ENCODE results near the gene PNKP. TPM values are rescaled to one million over a fixed set of nuclear protein-coding genes. Genes with fewer than 3 reads are reported as not detected.

Gene PNKP
- total and polyA plus RNA-seq, 9 of the 15 experiments (the other 6 are each of a cell fraction or from before 2014, with no cell fraction given), result 2.8 to 85.4 (median 25.3) TPM

- FAIRE-seq (peak; percentile 32), ATAC-seq (peak; percentile 3)
- WGBS (ENCODE audit: insufficient coverage, low coverage, missing lambda C conversion rate), result 7% methylated on average over 14 of the region's 15 CpGs
- TF ChIP-seq SIN3B (IDR thresholded peaks at IDR 0.05; ENCODE audit: low read depth), result 0 out of 2 replicates have a peak, but pooled peaks have one; percentile 19
- TF ChIP-seq PHF8 (IDR thresholded peaks at IDR 0.05; ENCODE audit: borderline replicate concordance, low read length), result no peak
- TF ChIP-seq E2F1 (CRISPR knock-in tag; IDR thresholded peaks at IDR 0.05), result no peak
- TF ChIP-seq MEF2D (tag; conservative IDR thresholded peaks at IDR 0.05; ENCODE audit: low read depth), result no peak
- TF ChIP-seq E2F5 (CRISPR knock-in tag; IDR thresholded peaks at IDR 0.05), result no peak
- no peak for TF ChIP-seq ZNF354B (CRISPR knock-in tag; IDR thresholded peaks at IDR 0.05)
- TF ChIP-seq ARID3A (IDR thresholded peaks at IDR 0.05; ENCODE audit: borderline replicate concordance, low read depth, low read length), result no peak
- peak; percentile 66 for TF ChIP-seq VEZF1 (CRISPR knock-in tag; IDR thresholded peaks at IDR 0.05)
- TF ChIP-seq SUPT5H (IDR thresholded peaks at IDR 0.05), result peak; percentile 48
- TF ChIP-seq ZC3H11A (IDR thresholded peaks at IDR 0.05; ENCODE audit: low read depth, low read length), result no peak
- no peak for TF ChIP-seq POLR2G (IDR thresholded peaks at IDR 0.05; ENCODE audit: low read depth, low read length)
Observed at GRCh38 chr19:49869009-49869483, 1.7 kb upstream of the PNKP start.

More at GRCh38 chr19:49869009-49869483, 1.7 kb upstream of the PNKP start:
- Histone ChIP-seq H2AFZ (ENCODE audit: low read depth, low read length) (peak overlapping the region; percentile 71), H3K36me3 (ENCODE audit: control insufficient read depth, insufficient read depth, low read length) (peaks cover 45% of the 10 kb centered on the region), H3K9me1 (ENCODE audit: control insufficient read depth, insufficient read depth, low read length) (peaks cover 8% of the 10 kb centered on the region), H3K9me3 (replicated peaks; ENCODE audit: control insufficient read depth, insufficient read depth, low read depth, low read length) (no peaks in the 10 kb centered on the region), H3K27me3 (ENCODE audit: control insufficient read depth in 2 of 2, insufficient read depth in 2 of 2, low read length in 2 of 2) (no peaks in the 10 kb centered on the region), H3K9ac (ENCODE audit: insufficient read depth in 1 of 2, low read depth in 2 of 2, low read length in 2 of 2) (peak overlapping the region; percentile 24 to 39; a peak in 2 of 4 replicates), H4K20me1 (replicated peaks; ENCODE audit: control insufficient read depth, insufficient read depth, low read length) (peaks cover 19% of the 10 kb centered on the region; the same call in 1 of the 2 replicates), H3K4me1 (replicated peaks in 1 of 2; ENCODE audit: control insufficient read depth in 2 of 2, insufficient read depth in 2 of 2, low read length in 2 of 2) (peaks cover 43 to 84% of the 10 kb centered on the region in 2 experiments), H3K79me2 (ENCODE audit: control insufficient read depth, insufficient read depth, low read length) (peaks cover 45% of the 10 kb centered on the region), H3K4me2 (ENCODE audit: insufficient read depth, low read length) (peak overlapping the region; percentile 83), H3K4me3 (peak overlapping the region; percentile 43), H3K27ac (ENCODE audit: extremely low read depth, low read depth, low read length) (peak overlapping the region; percentile 63; the same call in 2 of the 3 replicates)
- ChIA-PET CTCF (ENCODE audit: low intra/inter-chr PET ratio) (no interaction called here), POLR2A (interaction anchor here (0.5 to 1.9 kb wide), 16 partner anchors 9 to 477 kb away, joined by 3 to 13 read pairs (median 3); partner anchors contain the start of genes ATF5, NUP62, PTOV1 and RPS11)
- intact Hi-C loops (cut with micrococcal nuclease) (loop anchor here (1.0 to 5.0 kb wide), 4 partner anchors 8 to 192 kb away; partner anchors contain the start of genes AKT1S1, AP2A1, ATF5 and NUP62), in situ Hi-C loops (cut with MboI) (no loop called here)
- peak in 2 of 4 experiments; percentile 25 to 51 for DNase-seq (ENCODE audit: extremely low read depth in 1 of 4, low spot score in 3 of 4)
- BruUV-seq (replicated peaks), result no TSS peak
